GM12801 (cell line): ENCODE data around the gene SNN.

Experiments used
- CTCF ChIP-seq: IDR thresholded peaks from one replicate; pipeline ENCODE4 v1.5.1; 2011; ENCODE audit warnings: control low read depth; ENCODE audit not compliant: insufficient read length; ENCODE audit errors: extremely low read depth

The SNN gene

GRCh38 chr16:11689031-11689840 lies 21.0 kb downstream of the SNN start:
- TF ChIP-seq CTCF, result no peak

GRCh38 chr16:11691235-11691634 lies 23.0 kb downstream of the SNN start:
- TF ChIP-seq CTCF, result no peak

- no peak for TF ChIP-seq CTCF
Measured at GRCh38 chr16:11691771-11692170, 23.5 kb downstream of the SNN start.

- TF ChIP-seq CTCF, result no peak
Measured at GRCh38 chr16:11692171-11692570, 23.9 kb downstream of the SNN start.

- no peak for TF ChIP-seq CTCF
Measured at GRCh38 chr16:11692651-11693050, 24.4 kb downstream of the SNN start.

GRCh38 chr16:11696266-11697012 lies 28.2 kb downstream of the SNN start:
- no peak for TF ChIP-seq CTCF

GRCh38 chr16:11697319-11697718 lies 29.1 kb downstream of the SNN start:
- no peak for TF ChIP-seq CTCF
